Muscle of arm (tissue), 12 donors: ENCODE results near the gene ATXN7. TPM values are rescaled to one million over a fixed set of nuclear protein-coding genes. Genes with fewer than 3 reads are reported as not detected.

Source experiments
- DNase-seq: peaks from one replicate; pipeline ENCODE4 v3.0.0-alpha.2; 2013
- polyA plus RNA-seq, 12 donors: library from polyadenylated mRNA; unstranded; fragments of 120-200 nt; gene quantifications; one replicate each; pipeline ENCODE4 v1.2.1, GENCODE V29; 2013; ENCODE audit not compliant: insufficient read length in 12 of 12

ATXN7 gene
- polyA plus RNA-seq, 12 donors: 10.3 to 80.8 (median 14.6) TPM

DNA sequence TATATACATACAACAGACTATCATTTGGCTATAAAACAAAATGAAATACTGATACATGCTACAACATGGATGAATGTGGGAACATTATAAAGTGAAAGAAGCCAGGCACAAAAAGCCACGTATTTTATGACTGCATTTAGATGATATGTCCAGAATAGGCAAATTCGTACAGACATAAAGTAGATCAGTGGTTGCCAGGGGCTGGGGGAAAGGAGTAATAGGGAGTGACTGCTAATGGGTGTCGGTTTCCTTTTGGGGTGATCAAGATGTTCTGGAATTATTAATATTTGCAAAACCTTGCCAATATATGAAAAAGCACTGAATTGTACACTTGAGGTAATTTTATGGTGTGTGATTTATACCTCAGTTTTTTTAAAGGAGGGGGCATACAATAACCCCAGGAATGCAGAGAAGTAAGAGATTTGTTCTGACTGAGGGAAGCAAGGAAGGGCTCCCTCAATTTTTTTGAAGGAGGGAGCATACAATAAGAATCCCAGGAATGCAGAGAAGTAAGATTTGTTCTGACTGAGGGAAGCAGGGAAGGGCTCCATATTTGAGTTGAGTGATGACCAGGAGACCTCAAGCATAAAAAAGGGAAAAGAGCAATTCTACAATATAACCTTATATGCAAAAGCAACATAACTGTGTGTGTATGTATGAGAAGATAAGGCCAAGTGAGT lies 153.4 kb downstream of the ATXN7 start:
- DNase-seq: no peak

DNA sequence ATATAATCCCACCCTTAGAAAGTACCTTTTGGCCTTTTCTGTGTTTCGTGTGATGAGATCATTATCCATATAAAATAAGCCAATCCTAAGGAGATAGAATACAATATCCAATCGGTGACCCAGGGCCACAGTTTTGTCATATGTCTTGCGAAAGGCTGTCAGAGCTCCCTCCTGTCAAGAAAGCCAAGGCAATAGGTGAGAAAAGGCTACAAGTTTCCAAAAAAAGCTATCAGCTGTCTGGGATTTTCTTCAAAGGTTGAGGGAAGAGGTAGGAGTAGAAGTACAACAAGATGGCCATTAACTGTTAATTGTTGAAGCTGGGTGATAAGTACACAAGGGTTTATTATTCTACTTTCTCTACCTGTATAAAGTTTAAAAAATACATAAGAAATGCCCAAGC lies 155.6 kb downstream of the ATXN7 start:
- no peak for DNase-seq

DNA sequence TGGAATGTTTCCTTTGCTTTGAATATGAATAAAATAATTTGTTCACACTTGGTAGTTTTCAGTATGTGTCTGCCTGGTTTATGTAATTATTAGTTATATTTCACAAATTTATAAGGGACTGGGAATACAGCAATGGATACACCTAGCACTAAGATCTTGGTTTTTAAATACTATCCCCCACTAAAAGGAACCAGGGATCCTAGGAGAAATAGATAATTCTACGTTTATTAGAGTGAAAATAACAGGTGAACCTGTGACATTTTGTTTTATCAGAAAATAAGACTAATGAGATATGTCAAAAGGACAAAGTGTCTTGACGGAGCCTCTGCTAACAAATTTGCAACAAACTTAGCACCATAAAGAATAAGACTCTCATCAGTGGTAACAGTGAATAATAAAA lies 156.2 kb downstream of the ATXN7 start:
- DNase-seq: no peak

DNA sequence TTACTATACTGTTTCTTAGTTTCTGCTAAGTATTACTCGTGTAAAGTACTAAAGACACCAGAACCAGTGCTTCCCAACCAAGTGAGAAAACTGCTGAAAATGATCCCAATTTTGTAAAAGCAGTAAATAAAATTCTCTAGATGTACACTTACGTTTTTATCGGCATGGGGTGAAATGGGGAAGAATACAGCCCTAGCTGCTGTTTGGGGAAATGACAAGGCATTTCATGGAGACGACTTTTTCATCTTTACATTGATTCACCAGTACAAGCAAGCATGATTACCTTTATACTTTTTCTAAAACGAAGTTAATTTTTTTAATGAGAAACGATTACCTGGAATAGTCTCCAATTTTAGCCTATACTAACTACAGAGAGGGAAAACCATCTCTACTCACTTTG lies 158.3 kb downstream of the ATXN7 start:
- DNase-seq: no peak

DNA sequence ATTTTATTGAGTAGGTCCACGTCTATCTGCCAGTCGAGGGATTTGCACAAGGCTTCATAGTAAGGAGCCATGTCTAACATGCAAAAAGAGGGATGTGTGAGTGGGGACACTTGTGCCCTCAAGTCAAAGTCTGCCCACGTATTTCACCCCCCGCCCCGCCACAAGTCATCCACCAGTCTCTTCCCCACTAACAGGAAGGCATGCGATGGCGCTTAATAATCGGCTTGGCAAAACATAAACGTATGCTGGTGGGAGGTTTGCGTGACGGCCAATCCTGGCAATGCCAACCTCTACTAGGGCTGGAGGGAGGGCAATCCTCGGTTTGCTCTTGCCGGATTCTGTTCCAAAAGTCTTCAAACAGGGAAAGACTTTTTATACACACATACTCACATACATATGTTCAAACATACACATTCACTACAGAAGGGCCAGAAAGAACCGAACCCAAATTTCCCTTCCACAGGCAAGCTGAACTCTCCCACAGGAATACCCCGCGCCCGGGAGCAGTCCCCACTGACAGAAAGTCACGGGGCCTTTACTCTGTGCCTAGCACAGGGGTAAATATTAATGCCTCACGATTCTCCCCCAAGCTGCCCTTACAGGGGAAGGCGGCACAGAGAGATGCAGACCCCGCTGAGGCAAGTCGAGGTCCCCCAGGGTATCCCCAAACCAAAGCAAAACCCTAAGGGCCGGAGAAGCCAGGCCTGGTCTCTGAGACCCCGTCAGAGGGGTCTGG lies 159.0 kb downstream of the ATXN7 start:
- DNase-seq: no peak

DNA sequence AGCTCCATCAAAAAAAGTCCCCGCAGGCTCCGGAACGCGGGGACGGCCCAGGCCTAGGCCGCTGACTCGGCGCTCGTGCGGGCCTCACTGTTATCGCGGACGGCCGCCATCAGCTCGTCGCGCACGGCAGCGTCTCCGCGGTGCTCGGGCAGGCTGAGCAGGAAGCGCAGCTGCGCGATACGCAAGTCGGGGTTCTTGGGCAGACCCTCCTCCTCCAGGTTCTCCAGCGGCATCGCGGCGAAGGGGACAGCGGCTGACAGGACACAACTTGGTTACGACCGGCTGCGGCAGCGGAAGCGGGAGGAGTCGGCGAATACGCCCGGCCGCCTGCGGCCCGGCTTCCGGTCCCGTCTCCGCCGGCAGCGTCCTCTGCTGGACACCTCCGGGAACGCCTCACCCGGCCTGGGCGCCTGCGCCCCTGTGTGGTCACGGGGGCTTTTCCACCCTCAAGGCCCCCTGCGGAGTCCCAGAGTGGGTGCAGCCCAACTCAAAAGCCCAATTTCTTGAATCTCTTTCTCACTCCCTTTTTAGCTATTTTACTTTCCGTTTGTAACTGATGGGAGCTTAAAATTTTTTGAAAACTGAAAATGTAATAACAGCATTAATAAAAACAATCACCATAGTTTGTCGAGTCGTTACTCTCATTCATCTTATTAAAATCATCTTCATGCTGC lies 159.7 kb downstream of the ATXN7 start, which contains the start of gene PSMD6:
Gene PSMD6, minus strand, starts transcription at position 308 of the 674 bp plus-strand sequence. Its CDS starts 75 bp downstream, at position 233.
- DNase-seq: peak; percentile 89

DNA sequence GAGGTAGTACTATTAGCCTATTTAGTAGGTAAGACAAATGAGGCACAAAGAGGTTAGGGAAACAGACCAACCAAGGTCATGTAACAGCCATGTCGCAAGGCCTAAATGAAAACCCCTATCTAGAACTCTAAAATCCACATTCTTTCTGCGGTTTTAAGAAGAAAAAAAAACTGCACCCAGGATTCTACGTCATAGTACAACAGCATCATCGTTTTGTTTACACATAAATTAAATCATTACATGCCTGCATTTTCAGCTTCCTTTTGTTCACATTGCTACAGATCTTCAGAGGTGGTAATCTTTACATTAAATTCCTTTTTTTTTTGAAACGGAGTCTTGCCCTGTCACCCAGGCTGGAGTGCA lies 160.2 kb downstream of the ATXN7 start:
- DNase-seq: no peak

DNA sequence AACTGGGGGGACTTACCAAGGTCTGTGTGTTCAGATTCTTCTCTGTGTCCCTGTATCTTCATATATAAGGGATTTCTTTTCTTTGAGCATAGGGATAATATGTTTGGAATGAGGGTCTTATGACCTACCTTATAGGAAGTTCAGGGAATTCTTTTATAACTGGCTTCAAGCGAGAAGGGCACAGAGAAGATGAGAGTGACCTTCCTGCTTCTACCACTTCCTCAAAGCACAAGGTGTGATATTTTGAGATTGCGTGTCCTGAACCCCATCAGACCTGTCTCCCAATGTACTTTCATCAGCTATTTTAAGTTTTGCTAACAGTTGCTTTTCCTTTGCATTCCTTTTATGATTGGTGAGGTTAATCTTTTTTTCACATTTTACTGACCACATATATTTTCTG lies 162.7 kb downstream of the ATXN7 start:
- no peak for DNase-seq

DNA sequence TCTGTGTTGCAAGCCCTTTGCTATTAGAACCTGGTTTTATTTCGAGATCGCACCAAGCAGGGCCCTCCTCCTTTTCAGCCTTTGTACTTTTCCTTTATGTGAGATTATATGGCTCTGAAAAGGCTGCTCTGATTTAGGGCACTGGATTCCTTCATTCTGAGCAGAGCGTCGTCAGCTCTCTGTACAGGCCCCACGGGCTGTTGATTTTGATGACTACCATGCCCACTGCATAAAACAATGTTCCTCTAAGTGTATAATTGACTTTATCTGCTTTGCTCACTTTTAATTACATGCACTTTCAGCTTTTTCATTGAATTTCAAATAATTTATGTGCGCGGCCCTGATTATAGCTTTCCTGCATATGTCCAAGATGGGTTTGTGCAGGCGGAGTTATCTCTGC lies 164.0 kb downstream of the ATXN7 start:
- DNase-seq: no peak

DNA sequence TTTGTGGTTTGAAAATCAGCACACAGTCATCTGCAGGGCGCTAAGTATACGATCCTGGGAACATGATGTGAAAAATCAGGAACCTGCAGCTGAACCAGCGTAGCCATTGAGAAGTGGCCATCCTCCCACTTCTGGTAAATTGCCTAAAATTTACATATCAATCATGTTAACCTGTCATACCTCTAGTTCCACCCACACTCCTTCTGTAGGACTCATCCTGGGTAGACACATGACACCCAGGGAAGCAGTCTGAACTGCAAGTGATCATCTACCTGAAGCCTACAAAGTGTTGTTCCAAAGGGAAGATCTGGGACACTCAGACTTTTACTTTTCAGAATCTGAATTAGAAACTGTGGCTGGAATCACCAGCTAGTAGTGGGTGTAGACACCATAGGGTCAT lies 165.1 kb downstream of the ATXN7 start:
- DNase-seq: no peak

DNA sequence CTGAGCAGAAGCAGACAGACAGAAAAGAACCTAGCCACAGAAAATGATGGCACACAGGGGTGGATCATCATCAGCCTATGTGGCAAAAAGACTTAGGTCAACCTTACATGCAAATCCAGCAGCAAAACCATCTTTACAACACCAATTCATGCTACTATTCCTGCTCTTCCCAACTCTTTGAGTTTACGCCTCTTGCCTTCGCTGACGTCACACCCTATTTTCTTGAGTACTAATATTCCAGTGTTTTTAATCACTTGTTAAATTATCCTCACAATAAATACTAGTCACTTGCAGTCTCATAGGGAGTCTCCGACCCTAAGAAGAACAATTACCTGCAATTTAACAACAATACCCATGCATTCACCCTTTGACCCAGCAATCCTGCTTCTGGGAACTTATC lies 165.6 kb downstream of the ATXN7 start:
- DNase-seq: no peak

DNA sequence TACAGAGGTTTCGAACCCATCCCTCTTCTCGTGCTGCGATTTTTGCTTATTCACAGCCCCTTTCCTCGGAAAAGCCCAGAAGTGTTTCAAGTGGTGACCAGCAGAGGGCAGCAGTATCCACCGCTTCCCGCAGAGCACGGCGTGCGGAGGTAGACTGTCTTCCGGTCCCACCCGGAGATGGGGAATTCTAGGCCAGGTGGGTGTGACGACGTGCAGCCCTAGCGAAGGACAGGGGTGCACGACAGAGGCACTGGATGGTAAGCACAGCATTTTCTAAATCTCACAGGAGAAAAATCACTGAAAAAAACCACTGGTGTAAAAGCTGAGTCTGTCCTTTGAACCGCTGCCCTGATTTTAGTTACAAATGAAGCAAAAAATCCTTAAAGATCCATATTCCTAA lies 167.1 kb downstream of the ATXN7 start:
- DNase-seq: peak; percentile 79

DNA sequence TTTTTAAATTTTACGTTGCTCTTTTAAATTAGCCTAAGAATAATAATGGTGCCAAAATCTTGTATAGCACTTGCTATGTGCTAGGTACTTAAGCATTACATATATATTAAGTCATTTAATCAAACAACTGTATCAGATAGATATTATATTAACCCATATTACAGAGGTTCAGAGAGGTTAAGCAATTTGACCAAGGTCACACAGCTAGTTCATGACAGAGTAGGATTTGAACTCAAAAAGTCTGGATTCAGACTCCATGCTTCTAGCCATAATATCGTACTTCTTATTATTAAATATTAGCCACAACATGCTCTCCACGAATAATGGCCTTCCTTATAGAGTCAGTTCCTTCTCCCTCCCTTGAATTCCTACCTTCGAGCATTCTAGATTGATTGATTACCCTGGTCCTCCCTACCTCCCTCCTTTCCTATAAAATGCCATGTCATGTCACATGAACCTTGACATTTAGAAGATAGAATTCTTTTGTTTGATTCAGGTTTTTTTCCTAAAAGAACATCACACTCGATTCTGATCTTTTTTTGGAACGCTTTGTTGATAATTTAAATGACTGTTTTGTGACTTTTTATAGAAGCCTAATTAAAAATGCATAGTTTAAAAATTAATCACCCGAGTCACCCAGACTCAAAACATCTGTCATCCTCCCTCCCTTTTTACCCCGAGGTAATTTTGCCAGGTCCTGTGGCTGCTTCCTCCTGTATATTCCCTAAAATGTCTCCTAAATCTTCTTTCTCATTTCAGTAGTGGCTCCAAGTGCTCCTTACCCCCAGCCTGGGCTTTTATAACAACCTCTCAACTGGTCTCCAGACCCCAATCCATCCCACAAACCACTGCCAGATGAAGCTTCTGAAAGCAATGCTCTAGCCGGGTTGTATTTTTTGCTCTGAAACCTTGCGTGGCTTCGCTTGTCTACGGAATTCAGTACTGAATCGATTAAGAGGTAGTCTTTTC lies 168.2 kb downstream of the ATXN7 start:
- no peak for DNase-seq

DNA sequence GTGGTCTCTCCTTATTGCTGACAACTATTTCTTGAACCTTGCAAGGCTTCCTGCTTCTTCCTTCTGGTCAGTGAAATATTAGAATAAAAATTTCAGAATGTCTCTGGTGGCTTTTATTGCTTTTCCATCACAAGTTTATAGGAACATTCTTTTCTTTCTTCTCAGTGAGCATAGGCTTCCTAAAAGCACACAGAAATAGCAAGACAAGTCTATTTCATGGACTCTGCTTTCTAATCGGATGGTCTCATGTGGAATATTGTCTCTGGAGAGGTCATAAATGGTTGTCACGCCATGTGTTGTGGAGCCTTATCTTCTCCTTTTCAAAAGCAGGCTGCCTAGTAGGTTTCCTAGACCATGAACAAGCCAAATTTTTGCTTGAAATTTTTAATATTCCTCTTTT lies 169.4 kb downstream of the ATXN7 start:
- no peak for DNase-seq

DNA sequence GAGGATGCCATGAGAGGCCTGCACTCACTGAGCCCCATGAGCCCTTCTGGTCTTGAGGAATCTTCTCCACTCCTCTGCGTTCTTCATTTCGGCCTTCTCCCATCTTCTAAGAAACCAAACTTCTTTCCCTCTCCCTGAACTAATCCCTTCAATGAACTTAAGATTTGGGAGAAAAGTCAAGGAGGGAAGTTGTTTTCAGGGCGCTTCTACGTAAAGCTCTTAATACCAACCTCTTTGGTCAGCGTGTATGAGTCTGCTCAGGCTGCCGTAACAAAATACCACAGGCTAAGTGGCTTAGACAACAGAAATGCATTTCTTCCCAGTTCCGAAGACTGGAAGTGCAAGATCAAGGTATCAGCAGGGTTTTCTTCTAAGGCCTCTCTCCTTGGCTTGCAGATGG lies 173.4 kb downstream of the ATXN7 start:
- DNase-seq: no peak

DNA sequence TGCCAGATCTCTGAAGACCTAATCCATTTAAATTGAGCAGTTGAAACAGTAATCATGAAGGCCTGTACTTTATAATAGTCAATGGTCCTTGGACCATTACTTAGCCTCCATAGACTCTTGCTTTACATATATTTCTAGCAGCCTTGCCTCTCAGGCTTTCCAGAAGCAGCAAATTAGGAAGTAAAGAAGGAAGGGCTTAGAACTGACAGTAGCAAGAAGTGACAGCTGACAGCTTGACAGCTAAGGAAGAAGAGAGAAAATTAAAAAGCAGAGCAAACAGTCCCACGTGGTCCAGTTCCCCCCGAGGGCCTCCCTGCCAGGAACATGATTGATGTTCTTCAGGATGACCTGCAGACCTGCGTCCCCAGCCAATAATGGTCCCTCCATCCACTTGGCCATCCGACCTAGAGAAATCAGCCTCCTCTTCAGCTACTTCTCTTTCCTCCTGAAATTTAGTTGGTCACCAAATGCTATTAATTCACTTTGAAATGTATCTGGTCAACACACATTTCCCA lies 174.6 kb downstream of the ATXN7 start:
- DNase-seq: no peak

DNA sequence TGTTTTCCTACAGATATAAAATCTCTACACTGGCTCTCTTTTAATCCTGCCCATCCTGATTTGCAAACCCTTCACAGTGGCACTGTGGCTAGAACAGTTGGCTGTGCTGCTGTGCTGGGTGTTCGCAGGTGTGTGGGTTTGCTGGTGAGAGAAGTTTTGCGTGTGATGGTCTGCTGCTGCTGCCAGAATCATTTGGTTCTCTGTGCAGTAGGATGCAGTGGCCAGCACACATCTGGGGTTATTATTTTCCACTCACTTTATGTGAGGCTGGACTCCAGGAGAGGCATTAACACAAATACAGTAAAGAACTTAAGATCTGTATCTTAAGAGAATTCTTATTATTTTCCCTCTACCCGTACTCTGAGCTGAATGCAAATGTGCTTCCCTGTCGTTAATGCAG lies 175.7 kb downstream of the ATXN7 start:
- DNase-seq: peak; percentile 39

DNA sequence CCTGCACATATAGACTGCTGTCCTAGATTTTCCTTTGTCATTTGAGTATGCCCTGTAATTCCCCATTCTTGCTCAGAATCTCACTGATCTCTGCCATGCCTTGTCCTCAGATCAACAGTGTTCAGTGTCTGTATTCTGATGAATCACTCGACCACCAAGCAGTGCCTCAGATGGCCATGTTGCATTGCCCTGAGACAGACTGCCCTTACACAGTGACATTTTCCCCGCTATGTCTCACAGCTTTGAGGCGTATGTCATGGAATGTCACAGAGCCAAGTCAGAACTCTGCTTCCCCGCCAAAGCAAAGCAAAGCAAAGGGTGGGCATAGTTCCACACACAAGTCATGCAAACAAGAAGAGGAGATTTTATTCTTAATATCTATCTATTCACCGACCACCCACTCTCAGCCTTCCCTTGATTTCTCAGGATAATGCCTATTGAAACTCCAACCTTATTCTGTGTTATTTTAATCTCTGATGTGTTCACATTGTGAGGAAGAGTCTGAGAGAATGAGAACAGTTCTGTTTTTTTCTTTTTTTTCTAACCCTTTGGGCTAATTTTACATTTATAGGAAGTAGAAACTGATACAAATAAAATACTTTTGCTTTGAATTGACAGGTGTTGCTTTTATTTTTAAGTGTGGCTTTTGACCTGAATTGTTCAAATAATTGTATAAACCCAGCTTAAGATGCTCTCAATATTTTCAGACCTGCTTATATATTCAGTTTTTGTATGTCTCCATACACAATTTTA lies 176.5 kb downstream of the ATXN7 start:
- DNase-seq: no peak

DNA sequence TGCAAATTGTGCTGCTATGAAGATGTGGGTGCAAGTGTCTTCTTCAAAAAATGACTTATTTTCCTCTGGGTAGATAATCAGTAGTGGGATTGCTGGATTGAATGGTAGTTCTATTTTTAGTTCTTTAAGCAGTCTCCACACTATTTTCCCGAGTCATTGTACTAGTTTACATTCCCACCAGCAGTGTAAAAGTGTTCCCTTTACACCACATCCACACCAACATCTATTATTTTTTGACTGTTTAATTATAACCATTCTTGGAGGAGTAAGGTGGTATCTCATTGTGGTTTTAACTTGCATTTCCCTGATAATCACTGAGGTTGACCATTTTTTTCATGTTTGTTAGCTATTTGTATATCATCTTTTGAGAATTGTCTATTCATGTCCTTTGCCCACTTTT lies 179.3 kb downstream of the ATXN7 start:
- no peak for DNase-seq

DNA sequence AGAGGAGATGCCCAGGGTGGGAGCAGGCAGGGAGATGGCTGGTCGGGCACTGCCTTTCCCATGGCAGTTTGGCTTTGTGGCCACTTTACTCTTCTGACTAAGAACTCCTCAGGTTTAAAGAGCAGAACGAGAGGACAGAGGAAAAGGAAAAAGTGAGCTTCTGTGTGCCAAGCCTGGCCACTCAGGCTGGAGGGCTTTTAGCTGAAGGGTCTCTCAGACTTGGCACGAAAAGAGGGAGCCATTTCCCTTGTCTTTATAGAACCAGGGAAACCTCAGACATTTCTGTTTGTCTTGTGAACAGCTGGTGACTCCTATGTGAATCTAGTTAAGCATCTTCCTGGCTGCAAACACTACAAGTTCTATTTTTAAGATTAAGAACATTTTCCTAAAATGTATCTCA lies 182.9 kb downstream of the ATXN7 start:
- no peak for DNase-seq
